H1 (cell line): ENCODE results near the gene AAR2.

ENCODE experiments used
- CHD1 ChIP-seq: IDR thresholded peaks from 2 replicates; pipeline ENCODE4 v1.6.1; 2012; ENCODE audit warnings: low read depth, low read length, improper control_type of control experiment
- EP300 ChIP-seq, 2 experiments: IDR thresholded peaks; 1 replicate in 1 of 2; 2 replicates in 1 of 2; pipeline ENCODE4 v1.6.1; 2011 to 2012; ENCODE audit warnings: low read depth in 2 of 2, low read length in 2 of 2, mild to moderate bottlenecking in 2 of 2, borderline replicate concordance in 1 of 2, inconsistent platforms in 1 of 2, moderate library complexity in 1 of 2
- EZH2 ChIP-seq: fragments of 200-600 bp; sonication (generic); IDR thresholded peaks from 2 replicates; pipeline ENCODE4 v1.7.1; 2012; ENCODE audit warnings: low read depth, mild to moderate bottlenecking, moderate library complexity, low read length, inconsistent platforms; ENCODE audit not compliant: severe bottlenecking
- GABPA ChIP-seq: IDR thresholded peaks from 2 replicates; pipeline ENCODE4 v1.6.1; 2011; ENCODE audit warnings: mild to moderate bottlenecking, low read length, moderate library complexity, borderline replicate concordance; ENCODE audit not compliant: insufficient read depth
- KDM1A ChIP-seq: fragments of 200-600, 300-600 bp; sonication (generic); IDR thresholded peaks from 2 replicates; pipeline ENCODE4 v1.7.1; 2016; ENCODE audit warnings: mild to moderate bottlenecking, low read length, borderline replicate concordance
- KDM4A ChIP-seq: IDR thresholded peaks from one replicate; pipeline ENCODE4 v1.7.1; 2012; ENCODE audit warnings: low read depth, mild to moderate bottlenecking, moderate library complexity, low read length, inconsistent platforms; ENCODE audit not compliant: severe bottlenecking
- POLR2A ChIP-seq, 2 experiments: IDR thresholded peaks; 1 replicate in 1 of 2; 2 replicates in 1 of 2; pipeline ENCODE4 v1.6.1; 2011; ENCODE audit warnings: low read depth in 2 of 2, low read length in 2 of 2, mild to moderate bottlenecking in 2 of 2; ENCODE audit errors: control extremely low read depth in 1 of 2
- RFX5 ChIP-seq: IDR thresholded peaks from 2 replicates; pipeline ENCODE4 v1.6.1; 2011; ENCODE audit warnings: low read depth, low read length, improper control_type of control experiment, borderline replicate concordance
- SP1 ChIP-seq: IDR thresholded peaks from 2 replicates; pipeline ENCODE4 v1.6.1; 2011; ENCODE audit warnings: low read depth, low read length
- SP2 ChIP-seq: IDR thresholded peaks from 2 replicates; pipeline ENCODE4 v1.6.1; 2012; ENCODE audit warnings: mild to moderate bottlenecking, low read length, inconsistent platforms
- TF ChIP-seq, protein P1 (sequence below): IDR thresholded peaks from 2 replicates; pipeline ENCODE4 v1.6.1; 2012; ENCODE audit warnings: inconsistent platforms
- TF ChIP-seq, protein P2 (sequence below), 3 experiments: IDR thresholded peaks; 1 replicate in 2 of 3; 2 replicates in 1 of 3; pipeline versions ENCODE4 v1.5.1 to v1.6.1; 2011; ENCODE audit warnings: low read length in 3 of 3, mild to moderate bottlenecking in 3 of 3, inconsistent platforms in 2 of 3, low read depth in 1 of 3, moderate library complexity in 1 of 3; ENCODE audit not compliant: insufficient read depth in 1 of 3; ENCODE audit errors: control extremely low read depth in 1 of 3

DNA sequence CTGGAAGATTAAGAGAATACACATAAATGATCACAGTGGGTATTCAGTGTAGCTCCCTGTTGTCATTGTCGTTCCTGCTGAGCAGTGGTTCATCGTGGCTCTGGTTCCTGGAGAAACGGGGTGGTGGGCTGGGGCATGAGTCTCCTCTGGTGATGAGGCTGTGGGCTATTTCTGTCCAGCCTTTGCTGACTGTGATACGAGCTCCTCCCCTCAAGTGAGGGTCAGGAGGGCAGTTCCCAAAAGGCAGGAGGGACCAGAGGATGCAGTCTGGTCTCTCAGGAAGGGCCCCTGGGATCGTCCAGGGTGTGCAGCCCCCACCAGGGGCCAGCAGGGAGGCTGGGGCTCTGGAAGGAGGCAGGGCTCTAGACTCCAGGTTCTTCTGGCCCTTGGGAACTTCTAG is 38.7 kb downstream of the AAR2 start:
- TF ChIP-seq GABPA, result no peak
- TF ChIP-seq, protein P1, sequence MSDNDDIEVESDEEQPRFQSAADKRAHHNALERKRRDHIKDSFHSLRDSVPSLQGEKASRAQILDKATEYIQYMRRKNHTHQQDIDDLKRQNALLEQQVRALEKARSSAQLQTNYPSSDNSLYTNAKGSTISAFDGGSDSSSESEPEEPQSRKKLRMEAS, result no peak
- no peak for TF ChIP-seq SP1
- TF ChIP-seq RFX5, result no peak
- TF ChIP-seq SP2, result no peak
- TF ChIP-seq, protein P2, sequence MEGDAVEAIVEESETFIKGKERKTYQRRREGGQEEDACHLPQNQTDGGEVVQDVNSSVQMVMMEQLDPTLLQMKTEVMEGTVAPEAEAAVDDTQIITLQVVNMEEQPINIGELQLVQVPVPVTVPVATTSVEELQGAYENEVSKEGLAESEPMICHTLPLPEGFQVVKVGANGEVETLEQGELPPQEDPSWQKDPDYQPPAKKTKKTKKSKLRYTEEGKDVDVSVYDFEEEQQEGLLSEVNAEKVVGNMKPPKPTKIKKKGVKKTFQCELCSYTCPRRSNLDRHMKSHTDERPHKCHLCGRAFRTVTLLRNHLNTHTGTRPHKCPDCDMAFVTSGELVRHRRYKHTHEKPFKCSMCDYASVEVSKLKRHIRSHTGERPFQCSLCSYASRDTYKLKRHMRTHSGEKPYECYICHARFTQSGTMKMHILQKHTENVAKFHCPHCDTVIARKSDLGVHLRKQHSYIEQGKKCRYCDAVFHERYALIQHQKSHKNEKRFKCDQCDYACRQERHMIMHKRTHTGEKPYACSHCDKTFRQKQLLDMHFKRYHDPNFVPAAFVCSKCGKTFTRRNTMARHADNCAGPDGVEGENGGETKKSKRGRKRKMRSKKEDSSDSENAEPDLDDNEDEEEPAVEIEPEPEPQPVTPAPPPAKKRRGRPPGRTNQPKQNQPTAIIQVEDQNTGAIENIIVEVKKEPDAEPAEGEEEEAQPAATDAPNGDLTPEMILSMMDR (IDR thresholded peaks at IDR 0.05; ENCODE audit: control extremely low read depth in 1 of 3, insufficient read depth in 1 of 3, low read depth in 1 of 3, low read length in 3 of 3), result no peak
- no peak for TF ChIP-seq POLR2A (IDR thresholded peaks at IDR 0.05; ENCODE audit: control extremely low read depth in 1 of 2, low read depth in 2 of 2, low read length in 2 of 2)
- no peak for TF ChIP-seq EP300 (IDR thresholded peaks at IDR 0.05; ENCODE audit: borderline replicate concordance in 1 of 2, low read depth in 2 of 2, low read length in 2 of 2)
- TF ChIP-seq KDM1A, result no peak
- no peak for TF ChIP-seq KDM4A
- no peak for TF ChIP-seq EZH2
- TF ChIP-seq CHD1, result no peak
